Osteoblast (primary cell): ENCODE data around the gene SLC17A7. TPM values are rescaled to one million over a fixed set of nuclear protein-coding genes. Genes with fewer than 3 reads are reported as not detected.

ENCODE experiments used
- DNase-seq: peaks from one replicate; pipeline ENCODE4 v3.0.0; 2011; ENCODE audit warnings: low spot score, mixed read lengths; ENCODE audit not compliant: insufficient read length; ENCODE audit errors: missing footprints
- H2AFZ ChIP-seq: 2 replicates; pipeline ENCODE4 v1.6.0; 2011; ENCODE audit warnings: mild to moderate bottlenecking, low read length
- H3K27ac ChIP-seq: 2 replicates; pipeline ENCODE4 v1.5.1; 2011; ENCODE audit warnings: mild to moderate bottlenecking, low read depth, low read length, moderate library complexity
- H3K27me3 ChIP-seq: 2 replicates; pipeline ENCODE4 v1.6.0; 2012; ENCODE audit warnings: mild to moderate bottlenecking, control low read depth, inconsistent platforms, low read length, moderate library complexity; ENCODE audit not compliant: insufficient read depth
- H3K36me3 ChIP-seq: 2 replicates; pipeline ENCODE4 v1.5.1; 2011; ENCODE audit warnings: mild to moderate bottlenecking, low read length, control low read depth, moderate library complexity; ENCODE audit not compliant: insufficient read depth
- H3K4me1 ChIP-seq: 2 replicates; pipeline ENCODE4 v1.5.1; 2011; ENCODE audit warnings: mild to moderate bottlenecking, low read length, control low read depth, moderate library complexity; ENCODE audit not compliant: insufficient read depth
- H3K4me2 ChIP-seq: 2 replicates; pipeline ENCODE4 v1.6.0; 2011; ENCODE audit warnings: mild to moderate bottlenecking, low read length; ENCODE audit not compliant: insufficient read depth
- H3K4me3 ChIP-seq: fragments of 200-600 bp; sonication (generic); 3 replicates; pipeline ENCODE4 v1.5.1; 2012; ENCODE audit warnings: mild to moderate bottlenecking, low read length, inconsistent platforms; ENCODE audit not compliant: insufficient read depth
- H3K79me2 ChIP-seq: 2 replicates; pipeline ENCODE4 v1.6.0; 2012; ENCODE audit warnings: mild to moderate bottlenecking, low read length, control low read depth, inconsistent platforms; ENCODE audit not compliant: insufficient read depth
- H3K9me3 ChIP-seq: 2 replicates; pipeline ENCODE4 v1.5.1; 2011; ENCODE audit warnings: low read depth, low read length, control low read depth
- H4K20me1 ChIP-seq: 2 replicates; pipeline ENCODE4 v1.6.0; 2012; ENCODE audit warnings: mild to moderate bottlenecking, low read length, control low read depth; ENCODE audit not compliant: insufficient read depth
- total RNA-seq: library from RNA; depleted of rRNA; stranded (reverse); fragments of >200 nt; gene quantifications from 2 replicates; pipeline ENCODE4 v1.2.3, GENCODE V29; 2012
- TF ChIP-seq, protein P1 (sequence below): IDR thresholded peaks from 2 replicates; pipeline ENCODE4 v1.5.1; 2011; ENCODE audit warnings: mild to moderate bottlenecking, low read depth, low read length, moderate library complexity; ENCODE audit errors: extremely low read depth

Gene SLC17A7
- total RNA-seq, 1 donor = under 0.01 TPM

- Histone ChIP-seq H3K27me3 (peaks cover 67% of the 10 kb centered on the region), H3K4me3 (no peak overlapping the region), H3K4me2 (no peak overlapping the region), H3K9me3 (no peaks in the 10 kb centered on the region), H2AFZ (no peak overlapping the region), H3K4me1 (peaks cover 12% of the 10 kb centered on the region), H3K79me2 (no peaks in the 10 kb centered on the region), H4K20me1 (peaks cover 3% of the 10 kb centered on the region), H3K36me3 (no peaks in the 10 kb centered on the region), H3K27ac (no peak overlapping the region)
- peak; percentile 56 for DNase-seq
- TF ChIP-seq, protein P1, sequence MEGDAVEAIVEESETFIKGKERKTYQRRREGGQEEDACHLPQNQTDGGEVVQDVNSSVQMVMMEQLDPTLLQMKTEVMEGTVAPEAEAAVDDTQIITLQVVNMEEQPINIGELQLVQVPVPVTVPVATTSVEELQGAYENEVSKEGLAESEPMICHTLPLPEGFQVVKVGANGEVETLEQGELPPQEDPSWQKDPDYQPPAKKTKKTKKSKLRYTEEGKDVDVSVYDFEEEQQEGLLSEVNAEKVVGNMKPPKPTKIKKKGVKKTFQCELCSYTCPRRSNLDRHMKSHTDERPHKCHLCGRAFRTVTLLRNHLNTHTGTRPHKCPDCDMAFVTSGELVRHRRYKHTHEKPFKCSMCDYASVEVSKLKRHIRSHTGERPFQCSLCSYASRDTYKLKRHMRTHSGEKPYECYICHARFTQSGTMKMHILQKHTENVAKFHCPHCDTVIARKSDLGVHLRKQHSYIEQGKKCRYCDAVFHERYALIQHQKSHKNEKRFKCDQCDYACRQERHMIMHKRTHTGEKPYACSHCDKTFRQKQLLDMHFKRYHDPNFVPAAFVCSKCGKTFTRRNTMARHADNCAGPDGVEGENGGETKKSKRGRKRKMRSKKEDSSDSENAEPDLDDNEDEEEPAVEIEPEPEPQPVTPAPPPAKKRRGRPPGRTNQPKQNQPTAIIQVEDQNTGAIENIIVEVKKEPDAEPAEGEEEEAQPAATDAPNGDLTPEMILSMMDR = no peak
Observed at GRCh38 chr19:49419173-49419572, 22.2 kb downstream of the SLC17A7 start.

GRCh38 chr19:49418511-49418910 lies 22.8 kb downstream of the SLC17A7 start:
- H3K27me3 ChIP-seq = peaks cover 61% of the 10 kb centered on the region
- DNase-seq = peak; percentile 66

GRCh38 chr19:49417088-49417487 lies 24.2 kb downstream of the SLC17A7 start:
- Histone ChIP-seq H3K9me3 (no peaks in the 10 kb centered on the region), H3K27me3 (peaks cover 47% of the 10 kb centered on the region), H2AFZ (no peak overlapping the region), H3K4me1 (peaks cover 12% of the 10 kb centered on the region), H3K36me3 (no peaks in the 10 kb centered on the region), H4K20me1 (peaks cover 3% of the 10 kb centered on the region), H3K4me2 (no peak overlapping the region), H3K27ac (no peak overlapping the region), H3K4me3 (no peak overlapping the region), H3K79me2 (no peaks in the 10 kb centered on the region)
- TF ChIP-seq, protein P1 = no peak
- peak; percentile 34 for DNase-seq

More at GRCh38 chr19:49418511-49418910, 22.8 kb downstream of the SLC17A7 start:
- H3K27ac ChIP-seq = no peak overlapping the region
- H2AFZ ChIP-seq = no peak overlapping the region
- H3K4me3 ChIP-seq = no peak overlapping the region
- H3K36me3 ChIP-seq = no peaks in the 10 kb centered on the region
- peaks cover 12% of the 10 kb centered on the region for H3K4me1 ChIP-seq
- no peaks in the 10 kb centered on the region for H3K79me2 ChIP-seq
- H3K4me2 ChIP-seq = no peak overlapping the region
- TF ChIP-seq, protein P1 = no peak
- H4K20me1 ChIP-seq = peaks cover 3% of the 10 kb centered on the region
- no peaks in the 10 kb centered on the region for H3K9me3 ChIP-seq

DNA sequence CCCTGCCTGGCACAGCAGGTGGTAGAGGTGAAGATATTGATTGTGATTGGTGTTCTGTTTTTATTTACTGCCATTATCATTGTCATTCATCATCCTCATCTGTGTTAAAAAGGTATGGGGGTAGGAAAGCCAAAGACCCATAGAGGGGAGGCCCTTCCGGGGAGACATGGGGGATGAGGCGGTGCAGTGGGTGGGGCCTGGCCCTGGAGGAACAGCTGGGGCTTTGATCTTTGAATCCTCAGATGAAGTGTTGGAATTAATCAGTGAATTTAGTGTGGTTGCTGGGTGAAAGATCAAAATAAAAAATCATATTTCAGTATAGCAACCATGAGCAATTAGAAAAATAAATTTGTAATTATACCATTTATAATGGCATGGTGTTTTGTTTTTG lies 25.5 kb downstream of the SLC17A7 start:
- Histone ChIP-seq H3K27ac (no peak overlapping the region), H3K4me3 (no peak overlapping the region), H2AFZ (no peak overlapping the region), H3K36me3 (no peaks in the 10 kb centered on the region), H3K9me3 (no peaks in the 10 kb centered on the region), H3K79me2 (no peaks in the 10 kb centered on the region), H3K27me3 (peaks cover 34% of the 10 kb centered on the region), H4K20me1 (no peaks in the 10 kb centered on the region), H3K4me1 (peaks cover 12% of the 10 kb centered on the region), H3K4me2 (no peak overlapping the region)
- DNase-seq = peak; percentile 76
- TF ChIP-seq, protein P1 = no peak
